SK-N-SH (cell line): ENCODE measurements around the gene ZNF804B. TPM values are rescaled to one million over a fixed set of nuclear protein-coding genes. Genes with fewer than 3 reads are reported as not detected.

ENCODE experiments used
- CTCF ChIA-PET: fragments of 300-600, 350-600 bp; formaldehyde crosslinking; extraction: SDS; loops from one replicate; lab custom pipeline; 2021; lab: Yijun Ruan, JAX
- POLR2A ChIA-PET: fragments of 350-600 bp; sonication (Branson Sonifier 250); formaldehyde crosslinking; extraction: SDS; loops from one replicate; lab custom pipeline; 2020; ENCODE audit warnings: antibody characterized with exemption, inconsistent platforms; lab: Yijun Ruan, JAX
- DNase-seq: peaks from one replicate; pipeline ENCODE4 v3.0.0; 2012
- H2AFZ ChIP-seq: fragments of 200-600 bp; sonication (generic); 2 replicates; pipeline ENCODE4 v1.8.1; 2016; ENCODE audit warnings: antibody characterized with exemption, mild to moderate bottlenecking, low read depth
- H3F3A ChIP-seq: fragments of 200-600 bp; sonication (generic); replicated peaks from 2 replicates; pipeline ENCODE3; 2016; ENCODE audit warnings: antibody characterized with exemption, mild to moderate bottlenecking; ENCODE audit not compliant: insufficient read depth
- H3K27ac ChIP-seq, 2 experiments: fragments of 200-500 bp in 1 of 2; fragments of 200-600 bp in 1 of 2; sonication (Bioruptor generic) in 1 of 2; sonication (generic), shearing (Covaris generic) in 1 of 2; 2 replicates each; pipeline versions ENCODE4 v1.5.1 to v1.6.1; 2014 to 2016; ENCODE audit warnings: low read depth in 2 of 2, inconsistent platforms in 1 of 2, low read length in 1 of 2, mild to moderate bottlenecking in 1 of 2, mixed read lengths in 1 of 2
- H3K27me3 ChIP-seq: fragments of 200-600 bp; sonication (generic), shearing (Covaris generic); 2 replicates; pipeline ENCODE4 v1.6.1; 2016; ENCODE audit warnings: mixed run types; ENCODE audit not compliant: insufficient read depth
- H3K36me3 ChIP-seq, 2 experiments: fragments of 200-500 bp in 1 of 2; fragments of 200-600 bp in 1 of 2; sonication (Bioruptor generic) in 1 of 2; sonication (generic) in 1 of 2; replicated peaks in 1 of 2; 2 replicates each; pipeline versions ENCODE3 to v1.5.1; 2014 to 2016; ENCODE audit warnings: low read length in 1 of 2, mild to moderate bottlenecking in 1 of 2; ENCODE audit not compliant: insufficient read depth in 2 of 2, control insufficient read depth in 1 of 2
- H3K4me1 ChIP-seq, 2 experiments: fragments of 200-500 bp in 1 of 2; fragments of 200-600 bp in 1 of 2; sonication (Bioruptor generic) in 1 of 2; sonication (generic), shearing (Covaris generic) in 1 of 2; 2 replicates each; pipeline versions ENCODE4 v1.5.1 to v1.6.1; 2014 to 2016; ENCODE audit warnings: low read depth in 1 of 2, low read length in 1 of 2, mixed run types in 1 of 2; ENCODE audit not compliant: insufficient read depth in 2 of 2, control insufficient read depth in 1 of 2
- H3K4me2 ChIP-seq: fragments of 200-600 bp; sonication (generic), shearing (Covaris generic); 2 replicates; pipeline ENCODE4 v1.6.1; 2017; ENCODE audit warnings: mixed run types
- H3K4me3 ChIP-seq, 2 experiments: fragments of 200-500 bp in 1 of 2; fragments of 200-600 bp in 1 of 2; sonication (Bioruptor generic) in 1 of 2; sonication (generic), shearing (Covaris generic) in 1 of 2; 2 replicates each; pipeline versions ENCODE4 v1.5.1 to v1.8.1; 2014 to 2016; ENCODE audit warnings: low read depth in 2 of 2, inconsistent platforms in 1 of 2, low read length in 1 of 2, mild to moderate bottlenecking in 1 of 2, mixed read lengths in 1 of 2, moderate library complexity in 1 of 2
- H3K79me2 ChIP-seq: fragments of 200-600 bp; sonication (generic); 2 replicates; pipeline ENCODE4 v1.8.1; 2017; ENCODE audit warnings: mild to moderate bottlenecking; ENCODE audit not compliant: insufficient read depth
- H3K9ac ChIP-seq: fragments of 200-600 bp; sonication (generic); 2 replicates; pipeline ENCODE4 v1.6.1; 2017; ENCODE audit warnings: mixed run types
- H3K9me2 ChIP-seq: fragments of 200-600 bp; sonication (generic); 2 replicates; pipeline ENCODE4 v1.6.1; 2017; ENCODE audit warnings: mixed run types
- H3K9me3 ChIP-seq: fragments of 200-600 bp; sonication (generic); 2 replicates; pipeline ENCODE4 v1.6.1; 2017; ENCODE audit warnings: mixed run types, mild to moderate bottlenecking, moderate library complexity
- H4K20me1 ChIP-seq: fragments of 200-600 bp; sonication (generic); 2 replicates; pipeline ENCODE4 v1.6.1; 2017; ENCODE audit warnings: mild to moderate bottlenecking, mixed run types; ENCODE audit not compliant: insufficient read depth
- CHD2 ChIP-seq: fragments of 150-350 bp; IDR thresholded peaks from 2 replicates; pipeline ENCODE4 v1.6.1; 2018; ENCODE audit warnings: low read length; ENCODE audit not compliant: partially characterized antibody
- CTCF ChIP-seq: fragments of 200-600 bp; sonication (generic); IDR thresholded peaks from 2 replicates; pipeline ENCODE4 v1.6.1; 2017; ENCODE audit warnings: antibody characterized with exemption, mild to moderate bottlenecking, moderate library complexity
- EP300 ChIP-seq, 2 experiments: IDR thresholded peaks; 2 replicates each; pipeline versions ENCODE4 v1.4.0 to v1.6.1; 2012; ENCODE audit warnings: borderline replicate concordance in 1 of 2, low read depth in 1 of 2, low read length in 1 of 2
- EZH2phosphoT487 ChIP-seq: fragments of 200-600 bp; sonication (generic); IDR thresholded peaks from 2 replicates; pipeline ENCODE4 v1.6.1; 2017; ENCODE audit warnings: low read depth, mixed run types, mild to moderate bottlenecking, antibody characterized with exemption, moderate library complexity, borderline replicate concordance
- FOXJ3 ChIP-seq: sonication (generic); formaldehyde crosslinking; IDR thresholded peaks from 2 replicates; pipeline ENCODE4 v1.5.1; 2020; ENCODE audit warnings: mild to moderate bottlenecking, missing genetic modification reagents
- FOXM1 ChIP-seq: IDR thresholded peaks from 2 replicates; pipeline ENCODE4 v1.4.0; 2012; ENCODE audit warnings: low read depth, mild to moderate bottlenecking
- GATA2 ChIP-seq: sonication (generic); formaldehyde crosslinking; IDR thresholded peaks from 2 replicates; pipeline ENCODE4 v1.5.0; 2020; ENCODE audit warnings: mild to moderate bottlenecking, missing genetic modification reagents
- MAX ChIP-seq: IDR thresholded peaks from 2 replicates; pipeline ENCODE4 v1.4.0; 2012; ENCODE audit warnings: low read depth
- MEF2A ChIP-seq: IDR thresholded peaks from 2 replicates; pipeline ENCODE4 v1.4.0; 2012; ENCODE audit warnings: low read depth, borderline replicate concordance
- MXI1 ChIP-seq: IDR thresholded peaks from 2 replicates; pipeline ENCODE4 v1.6.1; 2012; ENCODE audit warnings: mild to moderate bottlenecking, low read depth, low read length, improper control_type of control experiment
- NFIC ChIP-seq: IDR thresholded peaks from 2 replicates; pipeline ENCODE4 v1.4.0; 2012; ENCODE audit warnings: borderline replicate concordance
- NRF1 ChIP-seq: IDR thresholded peaks from 2 replicates; pipeline ENCODE4 v1.6.1; 2012; ENCODE audit warnings: low read depth, mild to moderate bottlenecking, low read length
- RAD21 ChIP-seq: IDR thresholded peaks from 2 replicates; pipeline ENCODE4 v1.6.1; 2012; ENCODE audit warnings: mild to moderate bottlenecking, low read length
- RCOR1 ChIP-seq: fragments of 150-350 bp; IDR thresholded peaks from 2 replicates; pipeline ENCODE4 v1.6.1; 2017; ENCODE audit warnings: antibody characterized with exemption, low read length
- REST ChIP-seq: IDR thresholded peaks from 2 replicates; pipeline ENCODE4 v1.6.1; 2012; ENCODE audit warnings: mild to moderate bottlenecking, low read depth, low read length, moderate library complexity
- RFX5 ChIP-seq: IDR thresholded peaks from 2 replicates; pipeline ENCODE4 v1.6.1; 2012; ENCODE audit warnings: mild to moderate bottlenecking, improper control_type of control experiment, low read length
- SIN3A ChIP-seq: IDR thresholded peaks from 2 replicates; pipeline ENCODE4 v1.6.1; 2012; ENCODE audit warnings: low read depth, mild to moderate bottlenecking, low read length, moderate library complexity, borderline replicate concordance
- TAF1 ChIP-seq: IDR thresholded peaks from 2 replicates; pipeline ENCODE4 v1.6.1; 2012; ENCODE audit warnings: low read depth, mild to moderate bottlenecking, low read length, moderate library complexity, borderline replicate concordance
- TCF12 ChIP-seq: IDR thresholded peaks from 2 replicates; pipeline ENCODE4 v1.4.0; 2012
- YY1 ChIP-seq: IDR thresholded peaks from 2 replicates; pipeline ENCODE4 v1.4.0; 2012; ENCODE audit warnings: low read depth, mild to moderate bottlenecking
- ZBTB33 ChIP-seq: IDR thresholded peaks from 2 replicates; pipeline ENCODE4 v1.4.0; 2012; ENCODE audit warnings: low read depth, borderline replicate concordance
- WGBS: methylation state at CpG from one replicate; pipeline ENCODE4 v1.1.6; 2017; ENCODE audit warnings: low lambda C conversion rate; 5-methylcytosine and 5-hydroxymethylcytosine counted together
- polyA plus RNA-seq, 3 experiments: library from polyadenylated mRNA; depleted of rRNA; stranded (reverse); fragments of >200 nt; gene quantifications; 2 replicates each; pipeline ENCODE4 v1.2.3, GENCODE V29; 2012

Gene ZNF804B
- polyA plus RNA-seq, 1 of the 3 experiments (the other 2 are of a cell fraction) = not detected

- Histone ChIP-seq H3K4me2 (no peak within 1 kb of the TSS), H3F3A (no peaks in the 10 kb centered on the region), H3K9me2 (no peaks in the 10 kb centered on the region)
- no peak for TF ChIP-seq TCF12
- no peak for TF ChIP-seq FOXJ3
- TF ChIP-seq EP300 (IDR thresholded peaks at IDR 0.05; ENCODE audit: borderline replicate concordance in 1 of 2, low read depth in 1 of 2, low read length in 1 of 2) = no peak
- no peak for TF ChIP-seq EZH2phosphoT487
- TF ChIP-seq TAF1 = no peak
- TF ChIP-seq GATA2 = no peak
- TF ChIP-seq CHD2 = no peak
- TF ChIP-seq, all 33 proteins: peak for 0
- no peak within 1 kb of the TSS for H3K9ac ChIP-seq
- no peak within 1 kb of the TSS for H3K4me3 ChIP-seq
- H3K27me3 ChIP-seq = no peaks in the 10 kb centered on the region
- no peaks in the 10 kb centered on the region for H3K9me3 ChIP-seq
- H3K27ac ChIP-seq = no peak within 1 kb of the TSS
- no peak for DNase-seq
- H2AFZ ChIP-seq = no peak within 1 kb of the TSS
- ChIA-PET CTCF (no interaction called here), POLR2A (no interaction called here)
- no peaks in the 10 kb centered on the region for H3K79me2 ChIP-seq
- H3K36me3 ChIP-seq = no peaks in the 10 kb centered on the region
- no peaks in the 10 kb centered on the region for H4K20me1 ChIP-seq
- no peaks in the 10 kb centered on the region for H3K4me1 ChIP-seq
- WGBS = 36% methylated on average over 7 of the region's 7 CpGs
Observed at GRCh38 chr7:88795553-88795952, 36.1 kb downstream of the ZNF804B start, which contains the start of gene TEX47. Gene TEX47, minus strand, starts transcription at chr7:88795737. Its CDS starts 795 bp downstream, at chr7:88794942.

GRCh38 chr7:88801046-88801445 lies 41.5 kb downstream of the ZNF804B start:
- no peak overlapping the region for H2AFZ ChIP-seq
- H3K4me2 ChIP-seq = no peak overlapping the region
- no peaks in the 10 kb centered on the region; the same call in 1 of the 2 replicates for H4K20me1 ChIP-seq
- H3F3A ChIP-seq = no peaks in the 10 kb centered on the region
- H3K4me1 ChIP-seq = no peaks in the 10 kb centered on the region
- no peaks in the 10 kb centered on the region for H3K79me2 ChIP-seq
- H3K27ac ChIP-seq = no peak overlapping the region
- H3K36me3 ChIP-seq = no peaks in the 10 kb centered on the region
- H3K9me3 ChIP-seq = no peaks in the 10 kb centered on the region
- no peak overlapping the region for H3K9ac ChIP-seq
- no peaks in the 10 kb centered on the region for H3K27me3 ChIP-seq
- DNase-seq = no peak
- 20% methylated on average over 3 of the region's 3 CpGs for WGBS
- no peaks in the 10 kb centered on the region for H3K9me2 ChIP-seq
- CTCF ChIA-PET = interaction anchor here (0.6 kb wide), 1 partner anchor 791 kb away, joined by 3 read pairs; no protein-coding TSS in a partner anchor
- POLR2A ChIA-PET = no interaction called here
- H3K4me3 ChIP-seq = no peak overlapping the region
- TF ChIP-seq TAF1 (no peak), RCOR1 (no peak), NRF1 (no peak), MAX (no peak), FOXJ3 (no peak), RFX5 (no peak), ZBTB33 (no peak), MEF2A (no peak), TCF12 (no peak), FOXM1 (no peak), EP300 (IDR thresholded peaks at IDR 0.05; ENCODE audit: borderline replicate concordance in 1 of 2, low read depth in 1 of 2, low read length in 1 of 2) (no peak), CTCF (no peak), NFIC (no peak), RAD21 (no peak), SIN3A (no peak), YY1 (no peak), REST (no peak), MXI1 (no peak)
